ENCODE results near the gene SLC4A8. TPM values are rescaled to one million over a fixed set of nuclear protein-coding genes. Genes with fewer than 3 reads are reported as not detected.

Gene SLC4A8
- total RNA-seq, 1 experiment from 2014 or later = 2.3 TPM

GRCh38 chr12:51527966-51528365 is 103.3 kb downstream of the SLC4A8 start:
- no peak for DNase-seq (ENCODE audit: low read depth)

- DNase-seq (ENCODE audit: low read depth) = no peak
Observed at GRCh38 chr12:51528852-51529650, 104.4 kb downstream of the SLC4A8 start.

- no peak for DNase-seq (ENCODE audit: low read depth)
Observed at GRCh38 chr12:51529651-51529970, 105.0 kb downstream of the SLC4A8 start.

GRCh38 chr12:51530208-51530607 is 105.6 kb downstream of the SLC4A8 start:
- no peak for DNase-seq (ENCODE audit: low read depth)

GRCh38 chr12:51531284-51531977 is 106.8 kb downstream of the SLC4A8 start:
- no peak for DNase-seq (ENCODE audit: low read depth)

GRCh38 chr12:51531978-51532497 is 107.4 kb downstream of the SLC4A8 start:
- peak; percentile 82 for DNase-seq (ENCODE audit: low read depth)

GRCh38 chr12:51533799-51534198 is 109.2 kb downstream of the SLC4A8 start:
- no peak for DNase-seq (ENCODE audit: low read depth)

GRCh38 chr12:51534216-51535074 is 109.8 kb downstream of the SLC4A8 start:
- no peak for DNase-seq (ENCODE audit: low read depth)

- DNase-seq (ENCODE audit: low read depth) = peak; percentile 19
Observed at GRCh38 chr12:51536159-51536558, 111.5 kb downstream of the SLC4A8 start.

GRCh38 chr12:51538149-51538548 is 113.5 kb downstream of the SLC4A8 start:
- DNase-seq (ENCODE audit: low read depth) = no peak

- no peak for DNase-seq (ENCODE audit: low read depth)
Observed at GRCh38 chr12:51538599-51538998, 114.0 kb downstream of the SLC4A8 start.

- DNase-seq (ENCODE audit: low read depth) = no peak
Observed at GRCh38 chr12:51540996-51541395, 116.4 kb downstream of the SLC4A8 start.

- DNase-seq (ENCODE audit: low read depth) = no peak
Observed at GRCh38 chr12:51546097-51546496, 121.5 kb downstream of the SLC4A8 start.

GRCh38 chr12:51547606-51548005 is 123.0 kb downstream of the SLC4A8 start:
- no peak for DNase-seq (ENCODE audit: low read depth)

GRCh38 chr12:51548241-51548640 is 123.6 kb downstream of the SLC4A8 start:
- no peak for DNase-seq (ENCODE audit: low read depth)

GRCh38 chr12:51549637-51550036 is 125.0 kb downstream of the SLC4A8 start:
- peak; percentile 23 for DNase-seq (ENCODE audit: low read depth)

Other genes with a start within 250 kb of the SLC4A8 start
- 0.71 and 4.2 TPM in 2 replicates for gene POU6F1, start 206.8 kb upstream of the SLC4A8 start, total RNA-seq (2014; rRNA removed; shearing (Covaris generic))
- gene DAZAP2, start 186.0 kb upstream of the SLC4A8 start, total RNA-seq (2014; rRNA removed; shearing (Covaris generic)) = 226 and 263 TPM in 2 replicates
- 10.4 and 26.9 TPM in 2 replicates for gene SMAGP, start 154.4 kb upstream of the SLC4A8 start, total RNA-seq (2014; rRNA removed; shearing (Covaris generic))
- gene BIN2, start 100.7 kb upstream of the SLC4A8 start, total RNA-seq (2014; rRNA removed; shearing (Covaris generic)) = not detected in 2 replicates
- gene CELA1, start 78.2 kb upstream of the SLC4A8 start, total RNA-seq (2014; rRNA removed; shearing (Covaris generic)) = not detected in 2 replicates
- 4.3 and 14.0 TPM in 2 replicates for gene GALNT6, start 33.4 kb upstream of the SLC4A8 start, total RNA-seq (2014; rRNA removed; shearing (Covaris generic))
- 1.0 and 3.0 TPM in 2 replicates for gene SCN8A, start 166.4 kb downstream of the SLC4A8 start, total RNA-seq (2014; rRNA removed; shearing (Covaris generic))

Data from Daoy (cell line).